Activated T-cell treated with anti-CD3 and anti-CD28 coated beads, Interleukin-2, amount 50 U/mL, for 4 hours (primary cell): ENCODE results near the gene TREH. TPM values are rescaled to one million over a fixed set of nuclear protein-coding genes. Genes with fewer than 3 reads are reported as not detected.
A peak's percentile ranks its signal among the peaks of the same experiment; 100 is the strongest.

Experiments
- ATAC-seq, 2 donors: fragments of 200-7000 bp; cut with Tn5 transposase; one replicate each; pipeline ENCODE4 v1.10.0; 2021
- DNase-seq: peaks from one replicate; pipeline ENCODE4 v3.0.0-alpha.2; 2020
- H3K27me3 Mint-ChIP-seq: one replicate; pipeline ENCODE4 v1.8.0; 2021; ENCODE audit warnings: low read depth, mixed read lengths
- H3K36me3 Mint-ChIP-seq: one replicate; pipeline ENCODE4 v1.8.0; 2022; ENCODE audit warnings: mixed read lengths; ENCODE audit not compliant: insufficient read depth
- H3K4me1 Mint-ChIP-seq: one replicate; pipeline ENCODE4 v1.8.0; 2021; ENCODE audit warnings: low read depth, mixed read lengths
- H3K4me3 Mint-ChIP-seq: one replicate; pipeline ENCODE4 v1.8.0; 2021; ENCODE audit warnings: mild to moderate bottlenecking, moderate library complexity, mixed read lengths
- H3K9me3 Mint-ChIP-seq: one replicate; pipeline ENCODE4 v1.8.0; 2021; ENCODE audit warnings: mixed read lengths
- total RNA-seq, 3 donors: library from RNA; stranded (reverse); gene quantifications; one replicate each; pipeline ENCODE4 v1.2.1, GENCODE V29; 2021

TREH gene
- total RNA-seq, 3 donors from 2014 or later, result not detected

DNA sequence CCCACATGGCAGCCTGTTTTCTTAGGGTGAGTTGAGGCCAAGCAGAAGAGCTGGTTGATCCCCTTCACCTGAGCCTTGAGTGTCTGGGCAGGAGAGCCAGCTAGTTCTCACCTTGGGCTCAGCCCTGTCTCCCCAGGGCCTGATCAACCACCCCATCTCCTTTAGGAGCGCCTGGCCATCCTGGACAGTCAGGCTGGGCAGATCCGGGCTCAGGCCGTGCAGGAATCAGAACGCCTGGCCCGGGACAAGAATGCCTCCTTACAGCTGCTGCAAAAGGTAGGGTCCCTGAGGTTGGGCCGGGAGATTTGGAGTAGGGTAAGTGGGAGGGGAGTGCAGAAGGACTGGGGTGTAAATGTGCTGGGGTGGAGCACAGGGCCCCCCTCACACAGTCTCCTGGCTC is 40.7 kb downstream of the TREH start:
- no peaks in the 10 kb centered on the region for H3K9me3 Mint-ChIP-seq
- no peak overlapping the region for H3K4me3 Mint-ChIP-seq
- peaks cover 1% of the 10 kb centered on the region for H3K4me1 Mint-ChIP-seq
- ATAC-seq (no peak), DNase-seq (no peak)
- no peaks in the 10 kb centered on the region for H3K36me3 Mint-ChIP-seq
- no peaks in the 10 kb centered on the region for H3K27me3 Mint-ChIP-seq

- Mint-ChIP-seq H3K9me3 (no peaks in the 10 kb centered on the region), H3K27me3 (no peaks in the 10 kb centered on the region), H3K36me3 (no peaks in the 10 kb centered on the region), H3K4me1 (peaks cover 1% of the 10 kb centered on the region), H3K4me3 (no peak overlapping the region)
- ATAC-seq, result no peak
- DNase-seq, result no peak
These were observed 42.7 kb downstream of the TREH start for GRCh38 chr11:118636569-118637290.

- H3K27me3 Mint-ChIP-seq, result no peaks in the 10 kb centered on the region
- H3K9me3 Mint-ChIP-seq, result no peaks in the 10 kb centered on the region
- DNase-seq, result no peak
- no peak overlapping the region for H3K4me3 Mint-ChIP-seq
- peaks cover 1% of the 10 kb centered on the region for H3K4me1 Mint-ChIP-seq
- ATAC-seq, result no peak
- no peaks in the 10 kb centered on the region for H3K36me3 Mint-ChIP-seq
These were observed 43.8 kb downstream of the TREH start for GRCh38 chr11:118635642-118636041.

- peaks cover 1% of the 10 kb centered on the region for H3K4me1 Mint-ChIP-seq
- H3K9me3 Mint-ChIP-seq, result no peaks in the 10 kb centered on the region
- no peak for ATAC-seq
- DNase-seq, result no peak
- no peaks in the 10 kb centered on the region for H3K36me3 Mint-ChIP-seq
- H3K27me3 Mint-ChIP-seq, result no peaks in the 10 kb centered on the region
- no peak overlapping the region for H3K4me3 Mint-ChIP-seq
These were observed 44.2 kb downstream of the TREH start for GRCh38 chr11:118635237-118635591.

DNA sequence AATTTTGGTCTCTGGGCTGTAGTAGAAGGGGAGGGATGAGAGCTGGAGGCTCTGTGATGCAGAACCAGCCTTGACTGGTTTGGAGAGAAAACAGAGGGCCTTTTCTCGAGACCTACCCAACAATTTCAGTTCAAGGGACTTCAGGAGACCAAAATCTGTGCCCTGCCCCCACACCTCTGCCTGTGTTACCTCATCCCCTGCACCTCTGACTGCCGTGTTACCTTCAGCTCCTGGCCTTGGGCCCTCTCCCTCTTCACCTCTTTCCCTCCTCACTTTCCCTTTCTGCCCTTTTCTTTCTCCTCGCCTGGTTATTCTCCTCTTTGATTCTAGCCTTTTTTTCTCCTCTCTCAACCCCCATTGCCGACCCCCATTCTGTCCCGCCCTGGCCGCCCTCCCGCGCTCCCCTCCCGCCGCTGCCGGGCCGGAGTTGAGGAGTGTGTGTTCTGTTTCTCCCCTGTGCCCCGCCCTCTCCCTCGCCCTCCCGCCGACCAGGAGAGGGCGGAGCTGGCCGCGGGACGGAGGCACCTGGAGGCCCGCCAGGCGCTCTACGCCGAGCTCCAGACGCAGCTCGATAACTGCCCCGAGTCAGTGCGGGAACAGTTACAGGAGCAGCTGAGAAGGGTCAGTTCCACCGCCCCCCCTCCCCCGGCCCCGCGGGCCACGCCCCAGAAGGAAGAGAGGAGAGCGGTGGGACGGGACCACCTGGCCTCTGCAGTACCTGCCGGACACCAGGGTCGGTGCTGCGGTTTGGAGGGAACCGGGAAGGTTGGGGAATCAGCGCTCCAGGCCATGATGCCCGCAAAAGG is 44.8 kb downstream of the TREH start:
- DNase-seq, result no peak
- ATAC-seq, result peak; percentile 47 to 48
- Mint-ChIP-seq H3K27me3 (no peaks in the 10 kb centered on the region), H3K4me3 (no peak overlapping the region), H3K4me1 (peaks cover 1% of the 10 kb centered on the region), H3K36me3 (no peaks in the 10 kb centered on the region), H3K9me3 (no peaks in the 10 kb centered on the region)

DNA sequence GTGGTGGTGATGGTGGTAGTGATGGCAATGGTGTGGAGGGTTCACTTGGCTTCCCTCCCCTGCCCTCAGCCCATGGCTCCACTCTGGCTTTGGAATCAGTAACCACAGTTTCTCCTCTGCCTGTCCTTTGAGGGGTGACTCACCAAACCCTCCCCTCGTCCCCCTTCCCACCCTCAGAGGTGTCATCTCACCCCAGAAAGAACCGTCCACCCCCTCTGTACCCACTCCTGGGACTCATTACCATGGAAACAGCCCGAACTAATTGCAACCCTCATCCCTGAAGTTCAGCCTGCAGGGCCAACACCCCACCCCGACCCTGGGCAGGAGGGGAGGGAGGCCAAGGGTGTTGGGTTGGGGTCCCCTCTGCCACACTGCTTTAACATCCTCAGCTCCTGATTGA is 45.5 kb downstream of the TREH start:
- no peaks in the 10 kb centered on the region for H3K27me3 Mint-ChIP-seq
- H3K36me3 Mint-ChIP-seq, result no peaks in the 10 kb centered on the region
- no peak overlapping the region for H3K4me3 Mint-ChIP-seq
- no peak for ATAC-seq
- DNase-seq, result no peak
- peaks cover 1% of the 10 kb centered on the region for H3K4me1 Mint-ChIP-seq
- no peaks in the 10 kb centered on the region for H3K9me3 Mint-ChIP-seq

DNA sequence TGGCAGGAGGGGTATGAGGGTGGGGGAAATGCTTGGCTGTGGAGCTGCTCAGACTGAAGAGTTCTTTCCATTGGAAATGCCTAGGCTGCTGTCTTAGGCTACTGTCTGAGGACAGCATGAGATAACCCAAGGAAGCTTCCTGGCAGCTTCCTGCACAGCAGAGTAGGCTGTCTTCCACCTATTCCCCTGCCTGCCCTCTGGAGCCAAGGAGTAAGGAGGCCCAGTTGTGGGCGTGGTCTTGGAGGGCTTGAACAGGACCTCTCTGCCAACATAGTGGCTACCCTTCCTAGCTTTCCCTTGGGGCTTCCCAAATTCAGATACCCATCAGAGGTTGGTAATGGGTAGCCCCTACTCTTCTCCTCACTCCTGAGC is 46.1 kb downstream of the TREH start:
- Mint-ChIP-seq H3K36me3 (no peaks in the 10 kb centered on the region), H3K4me1 (peaks cover 1% of the 10 kb centered on the region), H3K4me3 (no peak overlapping the region), H3K27me3 (no peaks in the 10 kb centered on the region), H3K9me3 (no peaks in the 10 kb centered on the region)
- ATAC-seq (no peak), DNase-seq (no peak)

GRCh38 chr11:118632577-118633318 is 46.7 kb downstream of the TREH start:
- Mint-ChIP-seq H3K4me1 (peaks cover 1% of the 10 kb centered on the region), H3K9me3 (no peaks in the 10 kb centered on the region), H3K36me3 (no peaks in the 10 kb centered on the region), H3K27me3 (no peaks in the 10 kb centered on the region), H3K4me3 (no peak overlapping the region)
- ATAC-seq (no peak), DNase-seq (no peak)

DNA sequence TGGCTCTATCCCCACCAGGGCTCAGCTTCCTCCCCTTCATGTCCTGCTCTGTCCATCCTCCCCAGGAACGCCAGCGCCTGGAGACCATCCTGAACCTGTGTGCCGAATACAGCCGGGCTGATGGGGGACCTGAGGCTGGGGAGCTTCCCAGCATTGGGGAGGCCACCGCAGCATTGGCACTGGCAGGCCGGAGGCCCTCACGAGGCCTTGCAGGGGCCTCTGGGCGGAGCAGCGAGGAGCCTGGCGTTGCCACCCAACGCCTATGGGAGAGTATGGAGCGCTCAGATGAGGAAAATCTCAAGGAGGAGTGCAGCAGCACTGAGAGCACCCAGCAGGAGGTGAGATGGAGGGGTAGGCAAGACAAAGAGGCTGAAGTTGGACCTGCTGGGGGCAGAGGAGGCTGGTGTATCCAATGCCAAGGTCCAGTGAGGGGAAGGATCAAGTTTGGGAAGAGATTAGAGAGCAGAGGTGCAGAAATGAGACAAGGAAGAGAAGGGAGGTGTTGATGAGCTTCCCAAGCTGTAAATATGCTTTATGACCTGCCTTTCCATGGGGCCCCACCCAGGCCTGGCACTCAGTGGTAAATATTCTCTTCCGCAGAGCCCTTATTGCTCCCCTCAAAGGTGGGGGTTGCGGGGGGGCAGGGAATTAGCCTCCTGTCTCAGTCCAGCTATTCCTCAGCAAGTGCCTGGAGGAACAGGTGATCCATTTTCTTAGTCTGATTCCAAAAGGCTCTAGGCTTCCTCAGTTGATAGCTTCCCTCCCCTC is 48.1 kb downstream of the TREH start:
- Mint-ChIP-seq H3K36me3 (no peaks in the 10 kb centered on the region), H3K27me3 (no peaks in the 10 kb centered on the region)
- DNase-seq, result no peak

GRCh38 chr11:118629761-118630661 is 49.4 kb downstream of the TREH start:
- Mint-ChIP-seq H3K27me3 (no peaks in the 10 kb centered on the region), H3K4me1 (peaks cover 1% of the 10 kb centered on the region), H3K4me3 (no peak overlapping the region), H3K36me3 (no peaks in the 10 kb centered on the region), H3K9me3 (no peaks in the 10 kb centered on the region)
- ATAC-seq (no peak), DNase-seq (no peak)

More for the DNA sequence above, 48.1 kb downstream of the TREH start:
- no peak overlapping the region for H3K4me3 Mint-ChIP-seq
- ATAC-seq, result no peak
- H3K4me1 Mint-ChIP-seq, result peaks cover 1% of the 10 kb centered on the region
- H3K9me3 Mint-ChIP-seq, result no peaks in the 10 kb centered on the region

- ATAC-seq (no peak), DNase-seq (no peak)
- no peaks in the 10 kb centered on the region for H3K9me3 Mint-ChIP-seq
- no peak overlapping the region for H3K4me3 Mint-ChIP-seq
- no peaks in the 10 kb centered on the region for H3K36me3 Mint-ChIP-seq
- peaks cover 1% of the 10 kb centered on the region for H3K4me1 Mint-ChIP-seq
- no peaks in the 10 kb centered on the region for H3K27me3 Mint-ChIP-seq
These were observed 50.4 kb downstream of the TREH start for GRCh38 chr11:118628861-118629549.

DNA sequence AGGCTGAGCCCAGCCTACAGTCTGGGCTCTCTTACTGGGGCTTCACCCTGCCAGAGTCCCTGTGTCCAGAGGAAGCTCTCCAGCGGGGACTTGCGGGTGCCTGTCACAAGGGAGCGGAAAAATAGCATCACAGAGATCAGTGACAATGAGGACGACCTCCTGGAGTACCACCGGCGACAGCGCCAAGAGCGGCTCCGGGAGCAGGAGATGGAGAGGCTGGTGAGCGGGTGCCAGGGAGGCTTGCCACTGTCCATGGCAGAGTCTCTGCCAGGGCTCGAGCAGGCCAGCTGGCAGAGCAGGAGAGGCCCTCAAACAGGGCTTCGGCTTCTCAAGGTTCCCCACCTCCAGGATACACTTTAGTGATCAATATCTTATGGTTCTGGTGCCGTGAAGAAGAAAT is 51.0 kb downstream of the TREH start:
- no peak for DNase-seq
- Mint-ChIP-seq H3K27me3 (no peaks in the 10 kb centered on the region), H3K9me3 (no peaks in the 10 kb centered on the region), H3K4me3 (no peak overlapping the region), H3K4me1 (no peaks in the 10 kb centered on the region), H3K36me3 (no peaks in the 10 kb centered on the region)
- no peak for ATAC-seq

- Mint-ChIP-seq H3K4me3 (no peak overlapping the region), H3K4me1 (no peaks in the 10 kb centered on the region), H3K9me3 (no peaks in the 10 kb centered on the region), H3K36me3 (no peaks in the 10 kb centered on the region), H3K27me3 (no peaks in the 10 kb centered on the region)
- DNase-seq, result no peak
- ATAC-seq, result no peak
These were observed 51.4 kb downstream of the TREH start for GRCh38 chr11:118628031-118628430.
